BE2C (cell line): ENCODE results near the gene IBTK.

Source experiments
- DNase-seq: peaks from one replicate; pipeline ENCODE4 v3.0.0-alpha.2; 2020
- H3K27me3 ChIP-seq: fragments of 250-450 bp; sonication (Bioruptor Pico); 2 replicates; pipeline ENCODE4 v1.5.1; 2020; ENCODE audit warnings: mild to moderate bottlenecking
- H3K36me3 ChIP-seq: fragments of 250-450 bp; sonication (Bioruptor Pico); 2 replicates; pipeline ENCODE4 v1.5.1; 2020; ENCODE audit warnings: mild to moderate bottlenecking
- H3K4me1 ChIP-seq: fragments of 250-450 bp; sonication (Bioruptor Pico); 2 replicates; pipeline ENCODE4 v1.5.1; 2020
- H3K4me3 ChIP-seq: 2 replicates; pipeline ENCODE4 v1.5.1; 2011; ENCODE audit warnings: low read depth, low read length
- H3K9me3 ChIP-seq: fragments of 250-450 bp; sonication (Bioruptor Pico); 2 replicates; pipeline ENCODE4 v1.5.1; 2020
- TF ChIP-seq, protein P1 (sequence below): IDR thresholded peaks from 2 replicates; pipeline ENCODE4 v1.5.1; 2012; ENCODE audit warnings: mild to moderate bottlenecking, low read depth, low read length

The IBTK gene

GRCh38 chr6:82273295-82273694 lies 25.8 kb upstream of the IBTK start:
- Histone ChIP-seq H3K36me3 (no peaks in the 10 kb centered on the region), H3K9me3 (no peaks in the 10 kb centered on the region), H3K4me1 (peaks cover 17% of the 10 kb centered on the region), H3K27me3 (no peaks in the 10 kb centered on the region), H3K4me3 (no peak overlapping the region)
- TF ChIP-seq, protein P1, sequence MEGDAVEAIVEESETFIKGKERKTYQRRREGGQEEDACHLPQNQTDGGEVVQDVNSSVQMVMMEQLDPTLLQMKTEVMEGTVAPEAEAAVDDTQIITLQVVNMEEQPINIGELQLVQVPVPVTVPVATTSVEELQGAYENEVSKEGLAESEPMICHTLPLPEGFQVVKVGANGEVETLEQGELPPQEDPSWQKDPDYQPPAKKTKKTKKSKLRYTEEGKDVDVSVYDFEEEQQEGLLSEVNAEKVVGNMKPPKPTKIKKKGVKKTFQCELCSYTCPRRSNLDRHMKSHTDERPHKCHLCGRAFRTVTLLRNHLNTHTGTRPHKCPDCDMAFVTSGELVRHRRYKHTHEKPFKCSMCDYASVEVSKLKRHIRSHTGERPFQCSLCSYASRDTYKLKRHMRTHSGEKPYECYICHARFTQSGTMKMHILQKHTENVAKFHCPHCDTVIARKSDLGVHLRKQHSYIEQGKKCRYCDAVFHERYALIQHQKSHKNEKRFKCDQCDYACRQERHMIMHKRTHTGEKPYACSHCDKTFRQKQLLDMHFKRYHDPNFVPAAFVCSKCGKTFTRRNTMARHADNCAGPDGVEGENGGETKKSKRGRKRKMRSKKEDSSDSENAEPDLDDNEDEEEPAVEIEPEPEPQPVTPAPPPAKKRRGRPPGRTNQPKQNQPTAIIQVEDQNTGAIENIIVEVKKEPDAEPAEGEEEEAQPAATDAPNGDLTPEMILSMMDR, result no peak
- DNase-seq, result no peak

GRCh38 chr6:82270881-82271635 lies 23.5 kb upstream of the IBTK start:
- Histone ChIP-seq H3K9me3 (no peaks in the 10 kb centered on the region), H3K4me1 (peaks cover 27% of the 10 kb centered on the region), H3K36me3 (no peaks in the 10 kb centered on the region), H3K27me3 (no peaks in the 10 kb centered on the region), H3K4me3 (no peak overlapping the region)
- no peak for DNase-seq
- TF ChIP-seq, protein P1, result peak; percentile 60

DNA sequence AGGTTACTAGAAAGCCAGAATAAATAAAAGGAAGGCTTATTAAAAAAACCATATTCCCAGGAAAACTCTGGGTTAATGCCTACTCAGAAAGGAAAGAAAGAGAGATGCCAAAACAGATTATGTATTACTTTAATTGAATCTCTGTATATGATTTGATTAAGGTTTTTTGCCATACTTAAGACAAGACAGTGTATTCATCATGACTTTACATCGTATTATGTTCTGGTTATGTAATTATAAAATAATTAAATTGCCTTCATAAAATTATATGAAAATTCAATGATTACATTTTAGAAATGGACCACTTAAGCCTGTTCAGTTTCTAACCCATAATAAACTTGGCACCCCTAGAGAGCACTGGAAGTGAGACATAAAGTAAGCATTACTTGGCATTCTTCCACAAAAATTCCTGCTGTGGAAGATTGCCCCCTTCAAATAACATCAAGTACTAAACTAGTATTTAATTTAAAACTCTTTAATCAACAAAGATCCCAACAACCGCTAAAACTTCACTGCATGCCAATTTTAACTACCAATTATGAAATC lies 20.8 kb upstream of the IBTK start:
- no peaks in the 10 kb centered on the region for H3K9me3 ChIP-seq
- H3K27me3 ChIP-seq, result no peaks in the 10 kb centered on the region
- no peak overlapping the region for H3K4me3 ChIP-seq
- TF ChIP-seq, protein P1, result no peak
- DNase-seq, result no peak
- H3K4me1 ChIP-seq, result peaks cover 27% of the 10 kb centered on the region
- no peaks in the 10 kb centered on the region for H3K36me3 ChIP-seq

GRCh38 chr6:82264824-82265223 lies 17.3 kb upstream of the IBTK start:
- TF ChIP-seq, protein P1, result no peak
- Histone ChIP-seq H3K4me3 (no peak overlapping the region), H3K4me1 (peaks cover 29% of the 10 kb centered on the region), H3K27me3 (no peaks in the 10 kb centered on the region), H3K36me3 (no peaks in the 10 kb centered on the region), H3K9me3 (no peaks in the 10 kb centered on the region)
- no peak for DNase-seq

- Histone ChIP-seq H3K4me3 (no peak overlapping the region), H3K27me3 (no peaks in the 10 kb centered on the region), H3K9me3 (no peaks in the 10 kb centered on the region), H3K36me3 (no peaks in the 10 kb centered on the region), H3K4me1 (peaks cover 25% of the 10 kb centered on the region)
- TF ChIP-seq, protein P1, result no peak
- DNase-seq, result no peak
Observed at GRCh38 chr6:82264321-82264720, 16.8 kb upstream of the IBTK start.

GRCh38 chr6:82263916-82264315 lies 16.4 kb upstream of the IBTK start:
- Histone ChIP-seq H3K36me3 (no peaks in the 10 kb centered on the region), H3K9me3 (no peaks in the 10 kb centered on the region), H3K27me3 (no peaks in the 10 kb centered on the region), H3K4me3 (no peak overlapping the region), H3K4me1 (peaks cover 25% of the 10 kb centered on the region)
- DNase-seq, result no peak
- TF ChIP-seq, protein P1, result no peak
